Head of caudate nucleus (tissue), 42 donors: Measurements from ENCODE around the gene ORM1.

Experiments
- DNase-seq, 42 donors: peaks; one replicate each; pipeline versions ENCODE4 v3.0.0 to v3.0.0-alpha.2; 2020 to 2021; ENCODE audit warnings: mixed read lengths in 7 of 42
- intact Hi-C: fragments of 100-400 bp; cut with DNase I; formaldehyde crosslinking; loops from one replicate; pipeline ENCODE4 v1.15.0; 2022

The ORM1 gene

DNA sequence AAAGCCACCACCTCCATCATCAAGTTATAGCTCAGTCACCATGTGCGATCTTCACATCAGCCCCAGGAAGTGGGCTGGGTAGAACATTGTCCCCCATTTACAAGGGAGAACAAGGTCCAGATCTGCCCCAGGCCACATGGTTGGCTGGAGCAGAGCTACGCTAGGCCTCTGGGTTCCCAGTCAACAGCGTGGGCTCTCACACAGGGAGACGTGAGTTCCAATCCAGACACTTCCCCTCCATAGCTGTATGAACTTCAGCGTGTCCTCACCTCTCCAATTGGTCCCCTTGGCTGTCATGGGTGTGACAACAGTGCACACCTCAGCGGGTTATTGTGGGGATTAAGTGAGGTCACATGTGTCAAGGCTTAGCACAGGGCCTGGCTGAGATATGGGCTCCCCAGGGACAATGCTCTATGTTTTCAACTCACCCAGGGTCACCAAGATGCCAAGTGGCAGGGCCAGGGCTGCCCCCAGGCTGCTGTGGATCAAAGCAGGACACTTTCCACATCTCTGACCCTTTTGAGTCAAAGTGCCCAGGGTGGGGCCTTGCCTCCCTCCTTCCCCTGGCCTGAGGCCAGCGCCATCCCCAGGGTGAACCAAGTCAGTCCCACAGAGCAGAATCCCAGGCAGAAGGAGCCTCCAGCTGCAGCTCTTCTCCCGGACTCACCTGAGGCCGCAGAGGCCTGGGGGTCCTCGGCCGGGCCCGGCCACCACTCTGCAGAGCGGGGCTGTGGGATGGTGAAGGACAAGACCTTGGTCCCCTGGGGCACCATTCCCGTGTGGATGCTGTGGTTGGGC lies 45.1 kb downstream of the ORM1 start:
- intact Hi-C loops = no loop called here
- DNase-seq = no peak

DNA sequence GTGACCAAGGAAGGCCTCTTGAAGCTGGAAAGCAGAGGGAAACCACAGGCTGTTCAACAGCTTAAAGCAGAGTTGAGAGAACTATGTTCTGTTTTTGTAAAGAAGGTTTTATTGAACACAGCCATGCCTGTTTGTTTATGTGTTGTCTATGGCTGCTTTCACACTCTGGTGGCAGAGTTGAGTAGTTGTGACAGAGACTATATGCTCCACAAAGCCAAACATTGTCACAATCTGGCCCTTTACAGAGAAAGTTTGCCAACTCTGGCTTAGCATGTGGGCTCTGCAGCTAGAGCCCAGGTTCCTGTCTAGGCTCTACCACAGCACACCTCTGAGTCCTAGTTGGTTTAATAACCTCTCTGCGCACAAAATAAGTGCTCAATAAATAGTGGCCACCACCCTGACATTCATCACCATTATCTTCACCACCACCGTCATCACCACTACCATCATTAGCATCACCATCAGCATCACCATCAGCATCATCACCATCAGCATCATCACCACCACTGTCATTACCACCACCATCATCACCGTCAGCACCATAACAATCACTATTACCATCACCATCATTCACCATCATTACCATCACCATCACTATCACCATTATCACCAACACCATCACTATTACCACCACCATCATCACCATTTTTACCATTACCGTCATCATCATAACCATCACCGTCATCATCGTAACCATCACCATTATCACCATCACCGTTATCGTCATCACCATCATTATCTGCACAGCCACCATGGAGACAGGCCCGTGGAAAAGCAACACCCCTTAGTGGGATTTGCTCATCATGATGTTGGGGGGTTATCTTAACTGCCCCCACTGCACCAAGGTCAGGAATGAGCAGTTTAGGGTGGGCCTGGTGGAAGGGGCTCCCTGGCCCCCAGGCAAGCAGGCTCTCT lies 46.6 kb downstream of the ORM1 start:
- no peak for DNase-seq
- intact Hi-C loops = no loop called here

DNA sequence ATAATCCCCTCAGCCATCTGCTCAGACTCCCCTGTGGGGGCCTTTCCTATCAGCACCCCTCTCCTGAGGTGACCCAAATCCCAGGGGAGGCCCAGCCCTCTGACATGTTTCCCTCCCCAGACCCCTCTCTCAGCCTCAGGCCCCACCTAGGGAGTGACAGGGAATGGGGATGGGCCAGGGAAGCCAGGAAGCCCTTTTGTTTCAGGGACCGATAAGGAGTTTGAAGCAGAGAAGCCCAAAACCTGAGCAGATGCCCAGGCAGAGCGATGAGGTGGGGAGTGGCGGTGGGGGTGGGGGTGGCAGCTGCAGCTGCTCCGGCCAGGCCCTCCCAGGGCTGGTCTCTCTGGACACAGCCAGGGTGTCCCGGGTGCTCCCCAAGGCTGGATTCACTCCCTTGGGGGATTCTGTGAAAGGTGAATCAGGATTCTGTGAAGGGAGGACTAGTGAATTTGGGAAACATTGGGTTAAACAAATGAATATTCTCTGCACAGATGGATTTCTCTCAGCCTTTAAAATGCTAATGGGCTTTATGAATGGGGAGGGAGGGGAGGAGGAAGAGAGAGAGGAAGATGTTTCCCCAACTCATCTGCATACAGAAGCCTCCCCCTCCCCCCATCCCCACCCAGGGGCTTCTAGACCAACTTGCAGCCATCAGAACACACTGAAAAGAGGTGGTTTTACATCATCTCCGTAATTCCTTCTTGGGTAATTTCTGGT lies 47.5 kb downstream of the ORM1 start:
- intact Hi-C loops = no loop called here
- DNase-seq = peak in 28 of 42 donors; percentile 21 to 78 (median 58)

DNA sequence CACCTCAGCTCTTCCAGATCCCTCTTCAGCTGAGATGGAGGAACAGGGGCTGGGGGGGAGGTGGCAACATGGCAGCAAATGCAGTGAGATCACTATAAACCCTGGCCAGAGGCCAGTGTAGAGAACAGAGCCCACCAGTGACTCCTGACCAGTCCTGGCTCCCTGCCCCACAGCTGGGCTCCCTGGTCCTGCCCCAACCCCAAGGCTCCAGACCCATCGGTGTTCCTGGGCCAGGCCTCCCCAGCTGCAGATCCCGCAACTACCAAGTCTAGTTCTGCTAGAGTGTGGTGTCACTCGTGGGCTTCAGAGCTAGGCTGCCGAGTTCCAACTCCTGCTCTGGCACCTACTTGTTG lies 48.0 kb downstream of the ORM1 start:
- peak; percentile 75 to 98 (median 92) for DNase-seq
- intact Hi-C loops = no loop called here

DNA sequence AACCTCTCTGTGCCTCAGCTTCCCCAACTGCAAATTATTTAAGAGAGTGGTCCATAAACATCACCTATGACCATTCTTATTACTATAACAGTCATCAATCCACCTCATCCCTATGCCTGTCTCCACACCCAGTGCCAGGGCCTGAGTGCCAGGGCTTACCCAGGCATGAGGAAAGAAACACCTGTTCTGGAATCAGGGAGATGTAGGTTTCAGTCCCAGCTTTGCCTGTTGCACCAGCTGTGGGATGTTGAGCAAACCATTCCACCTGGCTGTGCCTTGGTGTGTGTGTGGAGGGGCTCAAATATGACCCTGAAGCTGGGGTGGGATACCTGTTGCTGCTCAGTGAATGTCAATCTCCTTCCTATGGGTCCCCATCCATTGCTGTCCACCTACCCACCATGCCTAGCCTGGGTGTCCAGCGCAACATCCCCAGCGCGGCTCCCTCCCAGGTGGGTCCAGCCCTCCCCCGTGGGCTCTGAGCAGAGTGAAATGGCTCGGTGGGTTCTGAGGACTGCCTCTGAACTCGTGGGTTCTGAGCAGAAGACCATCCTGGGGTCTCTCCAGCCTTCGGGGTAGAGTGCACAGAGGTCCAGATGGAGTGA lies 48.5 kb downstream of the ORM1 start:
- intact Hi-C loops = no loop called here
- no peak for DNase-seq

DNA sequence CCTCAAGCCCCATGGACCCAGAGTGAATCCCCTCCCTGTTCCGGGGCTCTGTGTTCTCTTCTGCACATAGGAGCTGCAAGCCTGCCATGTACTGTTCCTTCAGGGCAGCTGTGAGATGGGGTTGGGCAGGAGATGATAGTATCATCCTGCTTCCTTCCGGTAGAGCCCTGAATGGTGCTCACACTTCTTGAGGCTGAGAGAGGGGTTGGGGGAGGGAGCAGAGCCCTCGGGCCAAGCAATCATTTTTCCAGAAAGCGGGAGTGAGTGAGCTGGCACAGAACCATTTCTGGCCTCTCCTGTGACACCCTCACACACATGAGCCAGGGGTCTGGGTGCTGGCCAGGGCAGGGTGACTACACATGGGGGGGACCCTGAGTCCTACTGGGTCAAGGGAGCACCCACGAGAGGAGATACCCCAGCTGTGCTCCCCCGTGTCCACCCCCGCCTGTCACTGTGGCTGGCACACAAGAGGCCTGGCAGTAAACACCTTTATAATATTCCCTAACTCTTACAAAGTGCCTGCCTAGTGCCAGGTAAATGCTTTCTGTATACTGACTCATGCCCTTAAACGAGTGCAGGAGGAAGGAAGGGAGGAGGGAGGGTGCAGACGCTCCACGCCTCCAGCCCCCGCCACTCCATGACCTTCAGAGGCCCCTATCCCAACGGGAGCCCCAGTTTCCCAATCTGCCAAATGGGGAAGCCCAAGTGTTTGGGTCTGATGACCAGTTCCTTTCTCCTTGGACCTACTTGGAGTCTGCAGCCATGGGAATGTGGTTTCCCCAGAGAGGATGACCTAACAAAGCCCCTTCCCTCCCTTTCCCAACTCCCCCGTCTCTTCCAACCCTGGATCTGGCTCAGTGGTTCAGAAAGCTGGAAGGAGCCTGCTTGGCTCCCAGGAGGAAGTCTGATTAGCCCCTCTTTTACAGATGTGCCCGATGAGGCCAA lies 49.3 kb downstream of the ORM1 start:
- intact Hi-C loops = no loop called here
- peak in 5 of 42 donors; percentile 26 to 41 (median 31) for DNase-seq

DNA sequence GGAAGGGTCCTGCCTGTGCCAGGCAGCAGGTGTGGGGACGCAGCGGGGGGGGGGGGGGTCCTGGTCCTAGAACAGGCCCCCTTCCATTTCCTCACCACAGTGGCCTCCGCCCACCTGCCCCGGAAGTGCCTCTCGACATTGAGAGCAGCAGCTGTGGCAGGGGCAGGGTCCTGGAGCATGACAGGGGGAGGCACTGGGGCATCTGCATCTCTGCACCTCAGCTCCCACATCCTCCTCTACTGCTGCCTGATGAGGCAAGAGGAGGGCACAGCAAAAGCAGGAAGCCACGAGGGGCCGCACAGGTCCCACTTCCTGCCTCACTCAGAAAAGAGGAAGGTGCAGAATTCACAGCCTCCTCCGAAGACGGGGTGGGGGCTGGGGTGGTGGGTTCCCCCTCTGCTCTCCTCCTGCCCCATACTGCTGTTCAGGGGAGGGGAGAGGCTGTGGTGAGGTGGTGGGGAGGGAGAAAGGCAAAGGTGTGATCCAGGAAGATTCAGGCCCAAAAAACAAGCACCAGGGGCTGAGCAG lies 50.1 kb downstream of the ORM1 start:
- intact Hi-C loops = no loop called here
- peak in 35 of 42 donors; percentile 33 to 80 (median 52) for DNase-seq

DNA sequence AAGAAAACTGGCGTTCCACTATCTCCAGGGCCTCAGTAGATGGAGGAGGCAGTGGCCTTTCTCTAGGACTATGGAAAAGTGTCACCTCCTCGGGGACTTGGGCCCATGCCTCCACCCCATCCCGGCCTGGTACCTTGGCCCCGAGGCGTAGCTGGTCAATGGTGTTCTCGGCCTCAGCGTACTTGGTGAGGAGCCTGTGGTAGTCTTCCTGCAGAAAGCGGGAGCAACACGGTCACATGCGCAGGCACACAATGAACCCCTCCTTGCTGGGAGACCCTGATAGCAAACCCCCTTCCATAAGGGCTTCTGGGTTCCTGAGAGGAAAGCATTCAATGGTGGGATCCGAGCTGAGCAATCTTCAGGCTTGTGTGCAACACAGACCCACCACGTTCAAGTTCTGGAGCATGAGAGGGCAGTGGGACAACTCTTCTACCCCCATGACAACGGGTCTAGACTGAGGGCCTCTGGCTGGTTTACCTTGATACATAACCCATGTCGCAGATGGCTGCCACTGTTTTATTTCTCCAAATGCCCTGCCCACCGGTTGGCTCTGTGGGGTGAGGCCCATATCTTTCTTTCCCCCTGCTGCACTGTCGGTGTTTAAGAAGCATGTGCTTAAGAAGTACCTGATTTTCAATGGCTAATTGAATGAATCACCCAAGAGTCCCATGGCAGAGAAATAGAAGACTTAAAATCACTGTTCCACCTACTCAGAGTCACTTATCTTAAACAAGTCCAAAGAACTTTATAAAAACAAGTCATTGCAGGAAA lies 51.2 kb downstream of the ORM1 start:
- intact Hi-C loops = no loop called here

DNA sequence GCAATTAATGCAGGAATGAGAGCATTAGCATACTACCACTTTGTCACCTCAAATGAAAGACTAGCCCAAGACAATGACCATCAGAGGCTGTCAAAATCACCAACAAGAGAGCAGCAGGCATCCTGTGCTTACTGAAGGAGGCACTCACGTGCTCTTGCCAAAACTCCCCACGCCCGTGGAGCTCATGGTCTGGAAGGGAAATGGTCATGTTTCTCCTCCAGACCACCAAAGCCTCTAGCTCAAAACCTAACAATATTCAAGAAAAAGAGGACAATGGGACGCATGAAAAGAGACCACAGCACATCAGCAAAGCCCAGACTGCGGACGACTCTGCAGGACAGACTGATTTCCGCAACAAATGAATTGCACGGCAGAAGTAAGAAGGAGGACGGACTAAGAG lies 52.0 kb downstream of the ORM1 start:
- no peak for DNase-seq
- intact Hi-C loops = no loop called here

More for the DNA sequence above, 51.2 kb downstream of the ORM1 start:
- no peak for DNase-seq

DNA sequence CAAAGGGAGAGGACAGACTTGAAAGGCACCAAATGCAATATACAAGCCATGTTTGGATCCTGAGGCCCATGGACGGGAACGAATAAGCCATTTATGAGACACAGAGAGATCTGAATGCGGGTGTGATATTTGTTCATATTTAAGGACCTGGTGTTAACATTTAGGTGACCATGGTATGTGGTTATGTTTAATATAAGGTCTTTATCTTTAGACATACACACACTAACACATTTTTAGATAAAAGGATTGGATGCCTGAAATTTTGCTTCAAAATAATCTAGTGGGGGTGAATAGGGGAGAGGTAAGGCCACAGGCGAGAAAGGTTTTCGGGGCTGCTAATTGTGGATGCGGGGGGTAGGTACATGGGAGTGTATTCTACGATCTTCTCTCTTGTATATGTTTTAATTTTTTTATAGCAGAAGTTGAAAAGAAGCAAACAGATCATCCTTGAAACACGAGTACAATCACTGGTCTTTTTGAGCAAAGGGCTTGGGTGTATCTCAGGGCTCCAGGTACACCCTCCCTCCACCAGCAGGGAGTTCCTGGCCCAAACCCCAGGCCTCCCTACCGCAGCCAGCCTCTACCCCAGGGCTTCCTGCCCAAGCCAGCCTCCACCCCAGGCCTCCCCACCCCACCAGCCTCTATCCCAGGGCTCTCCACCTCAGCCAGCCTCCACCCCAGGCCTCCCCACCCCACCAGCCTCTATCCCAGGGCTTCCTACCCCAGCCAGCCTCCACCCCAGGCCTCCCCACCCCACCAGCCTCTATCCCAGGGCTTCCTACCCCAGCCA lies 52.7 kb downstream of the ORM1 start:
- intact Hi-C loops = no loop called here
- DNase-seq = no peak
